DND-41 (cell line): ENCODE measurements around the gene SUN1.

ENCODE experiments used
- ATAC-seq: fragments of 200-7000 bp; cut with Tn5 transposase; 3 replicates; pipeline ENCODE4 v1.9.1; 2021; ENCODE audit warnings: low read depth; ENCODE audit not compliant: insufficient read depth
- DNase-seq: peaks from one replicate; pipeline ENCODE4 v3.0.0-alpha.2; 2020
- H2AFZ ChIP-seq: 2 replicates; pipeline ENCODE4 v1.6.0; 2012; ENCODE audit warnings: low read depth, low read length
- H3K27ac ChIP-seq: 2 replicates; pipeline ENCODE4 v1.5.1; 2012; ENCODE audit warnings: low read length, inconsistent platforms
- H3K27me3 ChIP-seq: fragments of 200-600 bp; sonication (generic); 2 replicates; pipeline ENCODE4 v1.6.0; 2012; ENCODE audit warnings: low read length, mild to moderate bottlenecking, inconsistent platforms; ENCODE audit not compliant: insufficient read depth, poor library complexity
- H3K36me3 ChIP-seq: 2 replicates; pipeline ENCODE4 v1.5.1; 2012; ENCODE audit warnings: low read length, inconsistent platforms; ENCODE audit not compliant: insufficient read depth
- H3K4me1 ChIP-seq: 2 replicates; pipeline ENCODE4 v1.5.1; 2012; ENCODE audit warnings: mild to moderate bottlenecking, low read length; ENCODE audit not compliant: insufficient read depth
- H3K4me2 ChIP-seq: 2 replicates; pipeline ENCODE4 v1.6.0; 2012; ENCODE audit warnings: mild to moderate bottlenecking, moderate library complexity, low read length, inconsistent platforms; ENCODE audit not compliant: insufficient read depth
- H3K4me3 ChIP-seq, 2 experiments: fragments of 200-600 bp in 1 of 2; shearing (Covaris generic) in 1 of 2; 2 replicates each; pipeline ENCODE4 v1.5.1; 2012 to 2016; ENCODE audit warnings: inconsistent platforms in 2 of 2, low read length in 2 of 2, mild to moderate bottlenecking in 2 of 2, low read depth in 1 of 2, moderate library complexity in 1 of 2
- H3K79me2 ChIP-seq: 2 replicates; pipeline ENCODE4 v1.6.0; 2012; ENCODE audit warnings: low read length, inconsistent platforms; ENCODE audit not compliant: insufficient read depth
- H3K9ac ChIP-seq: 2 replicates; pipeline ENCODE4 v1.6.0; 2012; ENCODE audit warnings: low read depth, mild to moderate bottlenecking, inconsistent platforms, low read length, moderate library complexity
- H3K9me3 ChIP-seq: 2 replicates; pipeline ENCODE4 v1.5.1; 2012; ENCODE audit warnings: low read length, moderate library complexity, mild to moderate bottlenecking, inconsistent platforms; ENCODE audit not compliant: insufficient read depth, severe bottlenecking
- H4K20me1 ChIP-seq: 2 replicates; pipeline ENCODE4 v1.6.0; 2012; ENCODE audit warnings: low read length; ENCODE audit not compliant: insufficient read depth
- CTCF ChIP-seq: IDR thresholded peaks from 2 replicates; pipeline ENCODE4 v1.5.1; 2012; ENCODE audit warnings: borderline replicate concordance, low read length, moderate library complexity, mild to moderate bottlenecking; ENCODE audit not compliant: poor library complexity, severe bottlenecking; ENCODE audit errors: extremely low read depth
- EZH2 ChIP-seq: IDR thresholded peaks from 3 replicates; pipeline ENCODE4 v1.6.1; 2012; ENCODE audit warnings: borderline replicate concordance, low read depth, mild to moderate bottlenecking, moderate library complexity, low read length, inconsistent platforms; ENCODE audit not compliant: severe bottlenecking

Gene SUN1

GRCh38 chr7:873367-874002 lies 41.2 kb downstream of the SUN1 start:
- TF ChIP-seq CTCF = peak; percentile 98
- TF ChIP-seq EZH2 = no peak
- DNase-seq (peak; percentile 77), ATAC-seq (peak; percentile 37)
- peak overlapping the region; percentile 12; the same call in 1 of the 2 replicates for H2AFZ ChIP-seq
- H3K4me2 ChIP-seq = peak overlapping the region; percentile 2
- no peaks in the 10 kb centered on the region for H3K9me3 ChIP-seq
- peaks cover 7% of the 10 kb centered on the region for H4K20me1 ChIP-seq
- H3K79me2 ChIP-seq = peaks cover 20% of the 10 kb centered on the region
- H3K27ac ChIP-seq = peak overlapping the region; percentile 37
- H3K36me3 ChIP-seq = peaks cover 42% of the 10 kb centered on the region
- H3K27me3 ChIP-seq = no peaks in the 10 kb centered on the region
- peak overlapping the region; percentile 10 for H3K9ac ChIP-seq
- H3K4me3 ChIP-seq = no peak overlapping the region
- H3K4me1 ChIP-seq = peaks cover 30% of the 10 kb centered on the region

- TF ChIP-seq CTCF (no peak), EZH2 (no peak)
- ATAC-seq = no peak
- H3K27me3 ChIP-seq = no peaks in the 10 kb centered on the region
- peak overlapping the region; percentile 37 for H3K27ac ChIP-seq
- H2AFZ ChIP-seq = no peak overlapping the region
- H3K9me3 ChIP-seq = no peaks in the 10 kb centered on the region
- H3K36me3 ChIP-seq = peaks cover 44% of the 10 kb centered on the region
- peaks cover 13% of the 10 kb centered on the region for H4K20me1 ChIP-seq
- H3K4me1 ChIP-seq = peaks cover 37% of the 10 kb centered on the region
- no peak overlapping the region for H3K4me2 ChIP-seq
- no peak overlapping the region for H3K4me3 ChIP-seq
- peaks cover 27% of the 10 kb centered on the region for H3K79me2 ChIP-seq
- no peak for DNase-seq
- peak overlapping the region; percentile 10 for H3K9ac ChIP-seq
Measured at GRCh38 chr7:874031-874749, 41.9 kb downstream of the SUN1 start.

- peak overlapping the region; percentile 62; the same call in 1 of the 2 replicates for H3K27ac ChIP-seq
- H3K4me1 ChIP-seq = peaks cover 44% of the 10 kb centered on the region
- no peak overlapping the region for H2AFZ ChIP-seq
- peaks cover 36% of the 10 kb centered on the region for H3K79me2 ChIP-seq
- TF ChIP-seq EZH2 = no peak
- no peak for TF ChIP-seq CTCF
- 0 out of 2 replicates have a peak overlapping the region, but pooled peaks have one; percentile 49 for H3K4me2 ChIP-seq
- H3K27me3 ChIP-seq = no peaks in the 10 kb centered on the region
- DNase-seq (no peak), ATAC-seq (no peak)
- no peak overlapping the region for H3K4me3 ChIP-seq
- peaks cover 21% of the 10 kb centered on the region for H4K20me1 ChIP-seq
- peak overlapping the region; percentile 45 for H3K9ac ChIP-seq
- no peaks in the 10 kb centered on the region for H3K9me3 ChIP-seq
- peaks cover 44% of the 10 kb centered on the region for H3K36me3 ChIP-seq
Measured at GRCh38 chr7:875051-875450, 42.8 kb downstream of the SUN1 start.
